Measurements from ENCODE around the gene ATMIN. TPM values are rescaled to one million over a fixed set of nuclear protein-coding genes. Genes with fewer than 3 reads are reported as not detected.
A peak's percentile ranks its signal among the peaks of the same experiment; 100 is the strongest.

The ATMIN gene
- total and polyA plus RNA-seq, 10 of the 15 experiments (the other 5 are each of a cell fraction or from before 2014, with no cell fraction given): 5.2 to 28.9 (median 18.3) TPM

GRCh38 chr16:81036751-81037350 is 1.2 kb downstream of the ATMIN start:
- ChIA-PET POLR2A (interaction anchor here (0.6 to 5.9 kb wide), 4 partner anchors 31 to 112 kb away, joined by 4 to 25 read pairs (median 6); partner anchors contain the start of genes C16orf46, CENPN and CMC2), RAD21 (ENCODE audit: unreplicated experiment) (interaction anchor here (1.0 to 3.4 kb wide), 6 partner anchors 32 to 105 kb away, joined by 3 to 20 read pairs (median 5); partner anchors contain the start of gene C16orf46), SMC1A (ENCODE audit: uncharacterized antibody, unreplicated experiment) (interaction anchor here (0.8 to 1.5 kb wide), 4 partner anchors 14 to 744 kb away, joined by 3 read pairs; partner anchors contain the start of gene C16orf46), CTCF (interaction anchor here (0.7 to 5.0 kb wide), 10 partner anchors 9 to 702 kb away, joined by 3 to 67 read pairs (median 6); partner anchors contain the start of gene C16orf46)
- intact Hi-C loops (cut with micrococcal nuclease; ENCODE audit: unreplicated experiment): loop anchor here (2.0 kb wide), 1 partner anchor 40 kb away; the partner anchor contains the start of gene C16orf46
- Histone ChIP-seq H3K27me3 (replicated peaks in 1 of 2; ENCODE audit: control insufficient read depth in 2 of 2, insufficient read depth in 2 of 2, low read length in 1 of 2) (no peaks in the 10 kb centered on the region), H4K20me1 (ENCODE audit: control insufficient read depth, insufficient read depth) (no peaks in the 10 kb centered on the region), H3K9me3 (replicated peaks; ENCODE audit: control insufficient read depth, insufficient read depth, low read length) (no peaks in the 10 kb centered on the region), H3K27ac (ENCODE audit: control insufficient read depth, insufficient read depth) (no peak overlapping the region), H3K4me3 (peak overlapping the region; percentile 81), H3K79me2 (ENCODE audit: control insufficient read depth, insufficient read depth, low read length) (peaks cover 13% of the 10 kb centered on the region), H3K4me2 (ENCODE audit: control insufficient read depth, insufficient read depth) (peak overlapping the region; percentile 84), H3K9ac (ENCODE audit: control insufficient read depth, insufficient read depth, low read length) (peak overlapping the region; percentile 76; the same call in 1 of the 2 replicates), H2AFZ (ENCODE audit: control insufficient read depth, low read depth, low read length) (no peak overlapping the region; the same call in 1 of the 2 replicates), H3K4me1 (ENCODE audit: control insufficient read depth, insufficient read depth, low read length) (no peaks in the 10 kb centered on the region), H3K36me3 (ENCODE audit: control insufficient read depth in 2 of 2, insufficient read depth in 2 of 2, low read length in 1 of 2) (no peaks in the 10 kb centered on the region)
- DNase-seq (ENCODE audit: low read depth, low spot score) (no peak), FAIRE-seq (peak; percentile 77), ATAC-seq (peak; percentile 15)
- in situ Hi-C loops (cut with MboI): no loop called here
- WGBS (ENCODE audit: insufficient coverage, insufficient replicate concordance, low lambda C conversion rate, missing lambda C conversion rate): 35% methylated on average over 10 of the region's 10 CpGs
- TF ChIP-seq SUZ12 (IDR thresholded peaks at IDR 0.05; ENCODE audit: unreplicated experiment) (no peak), CHD4 (IDR thresholded peaks at IDR 0.05) (no peak), GABPA (IDR thresholded peaks at IDR 0.05; ENCODE audit: low read depth) (no peak)
- TF ChIP-seq, protein P1, sequence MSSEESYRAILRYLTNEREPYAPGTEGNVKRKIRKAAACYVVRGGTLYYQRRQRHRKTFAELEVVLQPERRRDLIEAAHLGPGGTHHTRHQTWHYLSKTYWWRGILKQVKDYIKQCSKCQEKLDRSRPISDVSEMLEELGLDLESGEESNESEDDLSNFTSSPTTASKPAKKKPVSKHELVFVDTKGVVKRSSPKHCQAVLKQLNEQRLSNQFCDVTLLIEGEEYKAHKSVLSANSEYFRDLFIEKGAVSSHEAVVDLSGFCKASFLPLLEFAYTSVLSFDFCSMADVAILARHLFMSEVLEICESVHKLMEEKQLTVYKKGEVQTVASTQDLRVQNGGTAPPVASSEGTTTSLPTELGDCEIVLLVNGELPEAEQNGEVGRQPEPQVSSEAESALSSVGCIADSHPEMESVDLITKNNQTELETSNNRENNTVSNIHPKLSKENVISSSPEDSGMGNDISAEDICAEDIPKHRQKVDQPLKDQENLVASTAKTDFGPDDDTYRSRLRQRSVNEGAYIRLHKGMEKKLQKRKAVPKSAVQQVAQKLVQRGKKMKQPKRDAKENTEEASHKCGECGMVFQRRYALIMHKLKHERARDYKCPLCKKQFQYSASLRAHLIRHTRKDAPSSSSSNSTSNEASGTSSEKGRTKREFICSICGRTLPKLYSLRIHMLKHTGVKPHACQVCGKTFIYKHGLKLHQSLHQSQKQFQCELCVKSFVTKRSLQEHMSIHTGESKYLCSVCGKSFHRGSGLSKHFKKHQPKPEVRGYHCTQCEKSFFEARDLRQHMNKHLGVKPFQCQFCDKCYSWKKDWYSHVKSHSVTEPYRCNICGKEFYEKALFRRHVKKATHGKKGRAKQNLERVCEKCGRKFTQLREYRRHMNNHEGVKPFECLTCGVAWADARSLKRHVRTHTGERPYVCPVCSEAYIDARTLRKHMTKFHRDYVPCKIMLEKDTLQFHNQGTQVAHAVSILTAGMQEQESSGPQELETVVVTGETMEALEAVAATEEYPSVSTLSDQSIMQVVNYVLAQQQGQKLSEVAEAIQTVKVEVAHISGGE (CRISPR knock-in tag; IDR thresholded peaks at IDR 0.05): no peak
- TSS peak; percentile 58 for BruUV-seq (replicated peaks)
